K562 (cell line): ENCODE measurements around the gene GATM. TPM values are rescaled to one million over a fixed set of nuclear protein-coding genes. Genes with fewer than 3 reads are reported as not detected.

Experiments
- ATAC-seq: fragments of 200-7000 bp; cut with Tn5 transposase; 3 replicates; pipeline ENCODE4 v1.9.1; 2020; ENCODE audit warnings: moderate library complexity
- BruUV-seq: library from RNA; stranded (reverse); fragments of 400-500 nt; replicated peaks from 2 replicates; lab custom pipeline; 2021; lab: Mats Ljungman, UMichigan
- CTCF ChIA-PET: fragments of 300-600 bp; formaldehyde crosslinking; extraction: SDS; loops from one replicate; lab custom pipeline; 2021; ENCODE audit warnings: low intra/inter-chr PET ratio; lab: Yijun Ruan, JAX
- POLR2A ChIA-PET: fragments of 300-600, 350-650 bp; sonication (Branson Sonifier 250); formaldehyde crosslinking; extraction: SDS; loops from one replicate; lab custom pipeline; 2021; ENCODE audit warnings: antibody characterized with exemption, inconsistent platforms; lab: Yijun Ruan, JAX
- DNase-seq, 4 experiments: peaks; one replicate each; pipeline versions ENCODE4 v3.0.0 to v3.0.0-alpha.2; 2011 to 2018; ENCODE audit warnings: low spot score in 3 of 4, mixed read lengths in 3 of 4; ENCODE audit errors: extremely low read depth in 1 of 4
- FAIRE-seq: peaks from 2 replicates; lab custom pipeline; 2011; peaks lifted over from hg19 to GRCh38; lab: Jason Lieb, UNC
- H2AFZ ChIP-seq: 2 replicates; pipeline ENCODE4 v1.6.0; 2011; ENCODE audit warnings: low read depth, low read length, control low read depth, inconsistent platforms
- H3K27ac ChIP-seq: fragments of 200-600 bp; 3 replicates; pipeline ENCODE4 v1.8.0; 2011; ENCODE audit warnings: low read depth, mild to moderate bottlenecking, control low read depth, inconsistent platforms, low read length, moderate library complexity, mixed read lengths; ENCODE audit errors: extremely low read depth
- H3K27me3 ChIP-seq, 2 experiments: fragments of 300-600 bp in 1 of 2; 2 replicates in 1 of 2; 3 replicates in 1 of 2; pipeline versions ENCODE4 v1.6.0 to v1.8.0; 2011; ENCODE audit warnings: inconsistent platforms in 2 of 2, low read length in 2 of 2, mild to moderate bottlenecking in 1 of 2, mixed read lengths in 1 of 2, moderate library complexity in 1 of 2; ENCODE audit not compliant: control insufficient read depth in 2 of 2, insufficient read depth in 2 of 2
- H3K36me3 ChIP-seq: fragments of 300-600 bp; 3 replicates; pipeline ENCODE4 v1.8.0; 2011; ENCODE audit warnings: mild to moderate bottlenecking, low read length, inconsistent platforms; ENCODE audit not compliant: control insufficient read depth, insufficient read depth
- H3K4me1 ChIP-seq, 2 experiments: fragments of 200-600 bp in 1 of 2; replicated peaks in 1 of 2; 2 replicates in 1 of 2; 3 replicates in 1 of 2; pipeline versions ENCODE4 v1.5.1 to v1.8.0; 2011; ENCODE audit warnings: inconsistent platforms in 2 of 2, low read length in 2 of 2, mild to moderate bottlenecking in 1 of 2, mixed read lengths in 1 of 2, moderate library complexity in 1 of 2; ENCODE audit not compliant: control insufficient read depth in 2 of 2, insufficient read depth in 2 of 2
- H3K4me2 ChIP-seq: 2 replicates; pipeline ENCODE4 v1.6.1; 2011; ENCODE audit warnings: low read length, control low read depth, inconsistent platforms, mixed read lengths; ENCODE audit not compliant: insufficient read depth
- H3K4me3 ChIP-seq: fragments of 200-600 bp; sonication (generic), shearing (Covaris generic); 2 replicates; pipeline ENCODE4 v1.5.1; 2016; ENCODE audit warnings: control low read depth, inconsistent platforms
- H3K79me2 ChIP-seq: fragments of 200-600 bp; 3 replicates; pipeline ENCODE4 v1.8.0; 2011; ENCODE audit warnings: low read length, inconsistent platforms; ENCODE audit not compliant: control insufficient read depth, insufficient read depth
- H3K9ac ChIP-seq, 2 experiments: 2 replicates each; pipeline versions ENCODE4 v1.6.0 to v1.6.1; 2011; ENCODE audit warnings: low read depth in 2 of 2, low read length in 2 of 2, control low read depth in 1 of 2, inconsistent platforms in 1 of 2, mild to moderate bottlenecking in 1 of 2, mixed read lengths in 1 of 2; ENCODE audit not compliant: insufficient read depth in 1 of 2
- H3K9me1 ChIP-seq: one replicate; pipeline ENCODE4 v1.6.0; 2011; ENCODE audit warnings: inconsistent platforms, mild to moderate bottlenecking, low read length, moderate library complexity; ENCODE audit not compliant: control insufficient read depth, insufficient read depth
- H3K9me3 ChIP-seq: replicated peaks from 2 replicates; pipeline ENCODE4 v1.5.1; 2011; ENCODE audit warnings: low read depth, low read length, inconsistent platforms; ENCODE audit not compliant: control insufficient read depth, insufficient read depth
- H4K20me1 ChIP-seq: replicated peaks from 2 replicates; pipeline ENCODE4 v1.6.1; 2011; ENCODE audit warnings: low read length, inconsistent platforms, mixed read lengths; ENCODE audit not compliant: control insufficient read depth, insufficient read depth
- EWSR1 ChIP-seq: fragments of 450-650 bp; IDR thresholded peaks from 2 replicates; pipeline ENCODE4 v1.6.1; 2018; ENCODE audit warnings: borderline replicate concordance, mild to moderate bottlenecking, low read depth, moderate library complexity; ENCODE audit not compliant: partially characterized antibody
- ILF3 ChIP-seq: fragments of 450-650 bp; IDR thresholded peaks from 2 replicates; pipeline ENCODE4 v1.6.1; 2018; ENCODE audit warnings: antibody characterized with exemption, mild to moderate bottlenecking, moderate library complexity, borderline replicate concordance
- MBD2 ChIP-seq: sonication (generic); IDR thresholded peaks from 2 replicates; pipeline ENCODE4 v1.6.1; 2016; ENCODE audit warnings: low read depth, borderline replicate concordance
- TSC22D4 ChIP-seq: fragments of 450-650 bp; IDR thresholded peaks from 2 replicates; pipeline ENCODE4 v1.6.1; 2016; ENCODE audit warnings: missing genetic modification characterization, missing biosample characterization, control low read depth
- ZBED1 ChIP-seq: IDR thresholded peaks from 2 replicates; pipeline ENCODE4 v1.6.1; 2014
- ZFP36 ChIP-seq: fragments of 150-350 bp; IDR thresholded peaks from 2 replicates; pipeline ENCODE4 v1.6.1; 2018; ENCODE audit warnings: low read length, low read depth; ENCODE audit not compliant: partially characterized antibody
- ZMIZ1 ChIP-seq, 2 experiments: fragments of 150-350 bp in 1 of 2; IDR thresholded peaks; 2 replicates each; pipeline ENCODE4 v1.6.1; 2012 to 2016; ENCODE audit warnings: low read depth in 2 of 2, low read length in 2 of 2, mild to moderate bottlenecking in 1 of 2, moderate library complexity in 1 of 2
- ZNF12 ChIP-seq: sonication (generic); formaldehyde crosslinking; IDR thresholded peaks from 2 replicates; pipeline ENCODE4 v1.4.0; 2020; ENCODE audit warnings: mild to moderate bottlenecking, missing genetic modification reagents
- ZNF175 ChIP-seq: fragments of 200-800 bp; sonication (Bioruptor generic); IDR thresholded peaks from 2 replicates; pipeline ENCODE4 v1.6.1; 2016; ENCODE audit warnings: low read depth, mild to moderate bottlenecking, missing genetic modification characterization, missing compliant biosample characterization
- WGBS: fragments of 100-300 bp; shearing (Covaris generic); methylation state at CpG from one replicate; pipeline ENCODE4 v1.1.6; 2016; ENCODE audit warnings: low coverage, mixed read lengths; ENCODE audit not compliant: insufficient coverage; ENCODE audit errors: missing lambda C conversion rate; 5-methylcytosine and 5-hydroxymethylcytosine counted together
- in situ Hi-C: fragments of 300-500 bp; cut with MboI; formaldehyde crosslinking; loops from 4 replicates; pipeline ENCODE4 v1.15.0; 2018; ENCODE audit warnings: inconsistent platforms, mixed read lengths
- intact Hi-C: fragments of 100-400 bp; cut with micrococcal nuclease; formaldehyde crosslinking; loops from 2 replicates; pipeline ENCODE4 v1.14.2; 2022
- polyA plus RNA-seq, 8 experiments: library from polyadenylated mRNA; depleted of rRNA in 4 of 8; stranded (reverse) in 5 of 8; unstranded in 3 of 8; fragments of >200 nt; fragmentation: Nextera tagmentation in 2 of 8; fragmentation: Illumina TruSeq in 1 of 8; extraction: Ambion mirVana in 2 of 8; extraction: Trizol in 1 of 8; gene quantifications; 2 replicates each; pipeline versions ENCODE4 v1.2.1 to v1.2.3, GENCODE V29; 2011 to 2014; ENCODE audit warnings: inconsistent platforms in 1 of 8, missing spikeins in 1 of 8
- total RNA-seq, 7 experiments: library from RNA; depleted of rRNA in 6 of 7; stranded (reverse); fragments of >200 nt in 6 of 7; fragmentation: Illumina TruSeq in 2 of 7; extraction: Trizol in 2 of 7; gene quantifications; 2 replicates each; pipeline versions ENCODE4 v1.2.1 to v1.2.3, GENCODE V29; 2011 to 2021; ENCODE audit warnings: low replicate concordance in 1 of 7

The GATM gene
- total and polyA plus RNA-seq, 9 of the 15 experiments (the other 6 are each of a cell fraction or from before 2014, with no cell fraction given) = 0.11 to 1.1 (median 0.65) TPM

- no peak for ATAC-seq
- BruUV-seq = no TSS peak
- Histone ChIP-seq H3K4me2 (no peak overlapping the region), H3K9ac (no peak overlapping the region), H3K36me3 (peaks cover 25% of the 10 kb centered on the region; the same call in 2 of the 3 replicates), H3K4me3 (no peak overlapping the region), H3K79me2 (no peaks in the 10 kb centered on the region), H3K9me3 (no peaks in the 10 kb centered on the region), H3K4me1 (peaks cover 0 to 3% of the 10 kb centered on the region in 2 experiments; a peak in 2 of 5 replicates), H4K20me1 (no peaks in the 10 kb centered on the region), H2AFZ (no peak overlapping the region), H3K9me1 (no peaks in the 10 kb centered on the region), H3K27me3 (no peaks in the 10 kb centered on the region), H3K27ac (no peak overlapping the region)
- DNase-seq = no peak
- CTCF ChIA-PET = no interaction called here
- TF ChIP-seq ZFP36 (no peak), TSC22D4 (tag) (no peak), ZBED1 (no peak), ZNF12 (CRISPR knock-in tag) (no peak), ZMIZ1 (IDR thresholded peaks at IDR 0.05; ENCODE audit: low read depth in 2 of 2, low read length in 2 of 2) (no peak), ILF3 (no peak), EWSR1 (no peak), MBD2 (no peak), ZNF175 (CRISPR knock-in tag) (no peak)
- POLR2A ChIA-PET = no interaction called here
- no peak for FAIRE-seq
- intact Hi-C loops (no loop called here), in situ Hi-C loops (no loop called here)
- 78% methylated on average over 7 of the region's 7 CpGs for WGBS
These were observed 46.8 kb upstream of the GATM start for GRCh38 chr15:45425135-45425534.
